ENCODE results near the gene TM4SF1. TPM values are rescaled to one million over a fixed set of nuclear protein-coding genes. Genes with fewer than 3 reads are reported as not detected.

TM4SF1 gene
- total RNA-seq, 1 donor from 2014 or later: 28.9 TPM

DNA sequence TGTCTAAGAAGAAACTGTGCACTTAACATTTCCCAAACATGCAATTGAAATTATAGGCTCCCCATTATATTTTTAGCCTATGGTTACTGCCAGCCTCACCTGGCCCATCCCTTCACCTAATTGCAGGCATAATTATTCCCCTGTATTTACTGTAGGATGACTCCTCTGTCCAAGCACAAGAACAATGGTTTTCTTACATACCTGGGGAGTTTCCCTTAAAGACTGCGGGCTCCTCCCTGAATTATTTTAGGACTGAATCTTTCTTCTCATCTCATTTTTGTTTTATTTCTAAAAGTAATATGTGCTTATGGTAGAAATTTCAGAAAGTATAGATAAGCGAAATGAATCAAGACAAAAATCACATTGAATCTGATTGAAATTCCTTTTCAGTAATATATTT is 11.4 kb downstream of the TM4SF1 start:
- Histone ChIP-seq H3K9me3 (ENCODE audit: insufficient read depth, low read depth, low read length) (no peaks in the 10 kb centered on the region), H3K4me2 (ENCODE audit: low read length) (no peak overlapping the region), H3K79me2 (ENCODE audit: insufficient read depth, low read length) (no peaks in the 10 kb centered on the region), H3K9ac (ENCODE audit: low read length) (no peak overlapping the region), H3K4me3 (ENCODE audit: insufficient read depth, low read depth, low read length) (no peak overlapping the region), H3K4me1 (ENCODE audit: insufficient read depth, low read length) (peaks cover 13% of the 10 kb centered on the region), H3K36me3 (ENCODE audit: insufficient read depth, low read length) (peaks cover 21% of the 10 kb centered on the region), H4K20me1 (ENCODE audit: insufficient read depth, low read length) (no peaks in the 10 kb centered on the region), H3K27me3 (ENCODE audit: insufficient read depth, low read length) (no peaks in the 10 kb centered on the region), H2AFZ (ENCODE audit: low read depth, low read length) (no peak overlapping the region), H3K27ac (ENCODE audit: low read depth, low read length) (no peak overlapping the region)
- no peak overlapping the region for H3K27ac Mint-ChIP-seq (ENCODE audit: unreplicated experiment)
- H3K4me3 Mint-ChIP-seq (ENCODE audit: unreplicated experiment): no peak overlapping the region
- DNase-seq (ENCODE audit: low read depth): no peak
- H3K9me3 Mint-ChIP-seq (ENCODE audit: unreplicated experiment): no peaks in the 10 kb centered on the region
- no peaks in the 10 kb centered on the region for H3K27me3 Mint-ChIP-seq (ENCODE audit: low read depth, unreplicated experiment)
- peaks cover 17% of the 10 kb centered on the region for H3K4me1 Mint-ChIP-seq (ENCODE audit: low read depth, unreplicated experiment)
- FAIRE-seq: no peak
- TF ChIP-seq, protein P1, sequence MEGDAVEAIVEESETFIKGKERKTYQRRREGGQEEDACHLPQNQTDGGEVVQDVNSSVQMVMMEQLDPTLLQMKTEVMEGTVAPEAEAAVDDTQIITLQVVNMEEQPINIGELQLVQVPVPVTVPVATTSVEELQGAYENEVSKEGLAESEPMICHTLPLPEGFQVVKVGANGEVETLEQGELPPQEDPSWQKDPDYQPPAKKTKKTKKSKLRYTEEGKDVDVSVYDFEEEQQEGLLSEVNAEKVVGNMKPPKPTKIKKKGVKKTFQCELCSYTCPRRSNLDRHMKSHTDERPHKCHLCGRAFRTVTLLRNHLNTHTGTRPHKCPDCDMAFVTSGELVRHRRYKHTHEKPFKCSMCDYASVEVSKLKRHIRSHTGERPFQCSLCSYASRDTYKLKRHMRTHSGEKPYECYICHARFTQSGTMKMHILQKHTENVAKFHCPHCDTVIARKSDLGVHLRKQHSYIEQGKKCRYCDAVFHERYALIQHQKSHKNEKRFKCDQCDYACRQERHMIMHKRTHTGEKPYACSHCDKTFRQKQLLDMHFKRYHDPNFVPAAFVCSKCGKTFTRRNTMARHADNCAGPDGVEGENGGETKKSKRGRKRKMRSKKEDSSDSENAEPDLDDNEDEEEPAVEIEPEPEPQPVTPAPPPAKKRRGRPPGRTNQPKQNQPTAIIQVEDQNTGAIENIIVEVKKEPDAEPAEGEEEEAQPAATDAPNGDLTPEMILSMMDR (IDR thresholded peaks at IDR 0.05; ENCODE audit: insufficient read depth, low read depth, low read length): no peak
- no peaks in the 10 kb centered on the region for H3K36me3 Mint-ChIP-seq (ENCODE audit: low read depth, unreplicated experiment)

- no peaks in the 10 kb centered on the region for H3K9me3 Mint-ChIP-seq (ENCODE audit: unreplicated experiment)
- H4K20me1 ChIP-seq (ENCODE audit: insufficient read depth, low read length): no peaks in the 10 kb centered on the region
- H3K4me3 Mint-ChIP-seq (ENCODE audit: unreplicated experiment): no peak overlapping the region
- TF ChIP-seq EZH2 (IDR thresholded peaks at IDR 0.05; ENCODE audit: insufficient read depth, low read length): no peak
- TF ChIP-seq, protein P1 (IDR thresholded peaks at IDR 0.05; ENCODE audit: insufficient read depth, low read depth, low read length): no peak
- FAIRE-seq (no peak), DNase-seq (ENCODE audit: low read depth) (no peak)
- no peak overlapping the region for H2AFZ ChIP-seq (ENCODE audit: low read depth, low read length)
- peaks cover 10% of the 10 kb centered on the region for H3K36me3 ChIP-seq (ENCODE audit: insufficient read depth, low read length)
- no peaks in the 10 kb centered on the region for H3K27me3 ChIP-seq (ENCODE audit: insufficient read depth, low read length)
- H3K4me2 ChIP-seq (ENCODE audit: low read length): no peak overlapping the region
- peaks cover 11% of the 10 kb centered on the region for H3K4me1 Mint-ChIP-seq (ENCODE audit: low read depth, unreplicated experiment)
- no peaks in the 10 kb centered on the region for H3K9me3 ChIP-seq (ENCODE audit: insufficient read depth, low read depth, low read length)
- H3K27me3 Mint-ChIP-seq (ENCODE audit: low read depth, unreplicated experiment): no peaks in the 10 kb centered on the region
- no peak overlapping the region for H3K27ac Mint-ChIP-seq (ENCODE audit: unreplicated experiment)
- no peak overlapping the region for H3K27ac ChIP-seq (ENCODE audit: low read depth, low read length)
- H3K9ac ChIP-seq (ENCODE audit: low read length): no peak overlapping the region
- H3K4me1 ChIP-seq (ENCODE audit: insufficient read depth, low read length): peaks cover 5% of the 10 kb centered on the region
- no peak overlapping the region for H3K4me3 ChIP-seq (ENCODE audit: insufficient read depth, low read depth, low read length)
- no peaks in the 10 kb centered on the region for H3K79me2 ChIP-seq (ENCODE audit: insufficient read depth, low read length)
- no peaks in the 10 kb centered on the region for H3K36me3 Mint-ChIP-seq (ENCODE audit: low read depth, unreplicated experiment)
Measured at GRCh38 chr3:149364624-149365023, 12.8 kb downstream of the TM4SF1 start.

GRCh38 chr3:149363053-149363452 is 14.4 kb downstream of the TM4SF1 start:
- no peak overlapping the region for H3K4me3 Mint-ChIP-seq (ENCODE audit: unreplicated experiment)
- peaks cover 11% of the 10 kb centered on the region for H3K4me1 Mint-ChIP-seq (ENCODE audit: low read depth, unreplicated experiment)
- no peaks in the 10 kb centered on the region for H4K20me1 ChIP-seq (ENCODE audit: insufficient read depth, low read length)
- H3K9me3 Mint-ChIP-seq (ENCODE audit: unreplicated experiment): no peaks in the 10 kb centered on the region
- DNase-seq (ENCODE audit: low read depth): peak; percentile 37
- H3K27me3 Mint-ChIP-seq (ENCODE audit: low read depth, unreplicated experiment): no peaks in the 10 kb centered on the region
- no peak overlapping the region for H2AFZ ChIP-seq (ENCODE audit: low read depth, low read length)
- H3K9me3 ChIP-seq (ENCODE audit: insufficient read depth, low read depth, low read length): no peaks in the 10 kb centered on the region
- H3K4me3 ChIP-seq (ENCODE audit: insufficient read depth, low read depth, low read length): no peak overlapping the region
- no peaks in the 10 kb centered on the region for H3K36me3 Mint-ChIP-seq (ENCODE audit: low read depth, unreplicated experiment)
- no peaks in the 10 kb centered on the region for H3K79me2 ChIP-seq (ENCODE audit: insufficient read depth, low read length)
- no peak overlapping the region for H3K27ac ChIP-seq (ENCODE audit: low read depth, low read length)
- FAIRE-seq: no peak
- peaks cover 5% of the 10 kb centered on the region for H3K4me1 ChIP-seq (ENCODE audit: insufficient read depth, low read length)
- H3K27me3 ChIP-seq (ENCODE audit: insufficient read depth, low read length): no peaks in the 10 kb centered on the region
- TF ChIP-seq EZH2 (IDR thresholded peaks at IDR 0.05; ENCODE audit: insufficient read depth, low read length): no peak
- TF ChIP-seq, protein P1 (IDR thresholded peaks at IDR 0.05; ENCODE audit: insufficient read depth, low read depth, low read length): no peak
- H3K36me3 ChIP-seq (ENCODE audit: insufficient read depth, low read length): no peaks in the 10 kb centered on the region
- H3K27ac Mint-ChIP-seq (ENCODE audit: unreplicated experiment): no peak overlapping the region
- H3K9ac ChIP-seq (ENCODE audit: low read length): no peak overlapping the region
- H3K4me2 ChIP-seq (ENCODE audit: low read length): no peak overlapping the region
